Stimulated activated naive CD4-positive, alpha-beta T cell treated with Interleukin-2 at 50 U/mL for 16 hours (primary cell): ENCODE measurements around the gene DENND4B.
"Not testable (repeated sequence)": the region's sequence is repeated elsewhere in the genome, so short reads cannot be mapped to it uniquely, and the experiment has no call there.

Experiments used
- DNase-seq: peaks from one replicate; lab custom pipeline; 2025; lab: John Stamatoyannopoulos, UW

DENND4B gene, protein sequence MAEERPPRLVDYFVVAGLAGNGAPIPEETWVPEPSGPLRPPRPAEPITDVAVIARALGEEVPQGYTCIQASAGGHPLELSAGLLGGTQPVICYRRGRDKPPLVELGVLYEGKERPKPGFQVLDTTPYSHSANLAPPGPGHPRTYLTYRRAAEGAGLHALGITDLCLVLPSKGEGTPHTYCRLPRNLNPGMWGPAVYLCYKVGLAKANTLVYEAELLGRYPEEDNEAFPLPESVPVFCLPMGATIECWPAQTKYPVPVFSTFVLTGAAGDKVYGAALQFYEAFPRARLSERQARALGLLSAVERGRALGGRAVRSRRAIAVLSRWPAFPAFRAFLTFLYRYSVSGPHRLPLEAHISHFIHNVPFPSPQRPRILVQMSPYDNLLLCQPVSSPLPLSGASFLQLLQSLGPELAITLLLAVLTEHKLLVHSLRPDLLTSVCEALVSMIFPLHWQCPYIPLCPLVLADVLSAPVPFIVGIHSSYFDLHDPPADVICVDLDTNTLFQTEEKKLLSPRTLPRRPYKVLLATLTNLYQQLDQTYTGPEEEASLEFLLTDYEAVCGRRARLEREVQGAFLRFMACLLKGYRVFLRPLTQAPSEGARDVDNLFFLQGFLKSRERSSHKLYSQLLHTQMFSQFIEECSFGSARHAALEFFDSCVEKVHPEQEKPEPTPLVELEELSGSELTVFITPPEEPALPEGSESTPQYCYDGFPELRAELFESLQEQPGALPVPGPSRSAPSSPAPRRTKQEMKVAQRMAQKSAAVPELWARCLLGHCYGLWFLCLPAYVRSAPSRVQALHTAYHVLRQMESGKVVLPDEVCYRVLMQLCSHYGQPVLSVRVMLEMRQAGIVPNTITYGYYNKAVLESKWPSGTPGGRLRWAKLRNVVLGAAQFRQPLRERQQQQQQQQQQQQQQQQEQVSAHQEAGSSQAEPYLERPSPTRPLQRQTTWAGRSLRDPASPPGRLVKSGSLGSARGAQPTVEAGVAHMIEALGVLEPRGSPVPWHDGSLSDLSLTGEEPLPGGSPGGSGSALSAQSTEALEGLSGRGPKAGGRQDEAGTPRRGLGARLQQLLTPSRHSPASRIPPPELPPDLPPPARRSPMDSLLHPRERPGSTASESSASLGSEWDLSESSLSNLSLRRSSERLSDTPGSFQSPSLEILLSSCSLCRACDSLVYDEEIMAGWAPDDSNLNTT (N-terminal part only)

GRCh38 chr1:153946622-153947241 lies at the start of gene DENND4B:
Gene DENND4B (minus strand): TSS chr1:153946718. CDS start chr1:153944374, 2,344 bp downstream.
- peak; percentile 70 for DNase-seq

DNA sequence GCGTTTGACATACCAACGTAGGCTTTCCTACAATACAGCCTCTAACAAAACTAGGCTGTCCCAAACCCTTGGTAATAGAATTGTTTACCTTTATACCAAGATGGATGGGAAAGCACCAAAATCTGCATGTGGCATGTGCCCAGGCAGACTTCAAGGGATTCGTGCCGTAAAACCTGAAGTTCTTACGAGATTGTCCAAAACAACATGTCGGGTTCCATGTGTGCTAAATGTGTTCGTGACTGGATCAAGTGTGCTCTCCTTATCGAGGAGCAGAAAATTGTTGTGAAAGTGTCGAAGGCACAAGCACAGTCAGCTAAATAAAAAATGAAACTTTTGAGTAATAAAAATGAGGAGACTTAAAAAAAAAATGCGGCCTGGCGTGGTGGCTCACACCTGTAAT lies 49.1 kb upstream of the DENND4B start:
- no peak for DNase-seq

DNA sequence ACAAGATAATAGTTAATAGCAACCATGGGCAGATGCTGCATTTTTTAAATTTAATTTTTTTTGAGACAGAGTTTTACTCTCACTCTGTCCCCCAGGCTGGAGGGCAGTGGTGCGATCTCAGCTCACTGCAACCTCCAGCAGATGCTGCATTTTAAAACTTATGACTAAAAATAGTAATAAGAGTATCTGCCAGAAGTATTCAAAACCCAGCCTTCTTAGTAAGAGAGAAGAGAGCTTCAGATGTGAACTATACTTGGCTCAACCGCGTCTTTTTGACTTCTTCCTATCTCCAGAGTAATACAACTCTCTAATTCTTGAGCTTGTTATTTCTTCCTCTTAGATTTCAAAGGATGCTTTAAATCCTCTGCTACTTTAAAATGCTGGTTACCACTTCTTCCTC lies 48.7 kb upstream of the DENND4B start:
- no peak for DNase-seq

GRCh38 chr1:153991806-153992205 lies 45.3 kb upstream of the DENND4B start:
- DNase-seq, result no peak

GRCh38 chr1:153991151-153991630 lies 44.7 kb upstream of the DENND4B start:
- DNase-seq, result no peak

DNA sequence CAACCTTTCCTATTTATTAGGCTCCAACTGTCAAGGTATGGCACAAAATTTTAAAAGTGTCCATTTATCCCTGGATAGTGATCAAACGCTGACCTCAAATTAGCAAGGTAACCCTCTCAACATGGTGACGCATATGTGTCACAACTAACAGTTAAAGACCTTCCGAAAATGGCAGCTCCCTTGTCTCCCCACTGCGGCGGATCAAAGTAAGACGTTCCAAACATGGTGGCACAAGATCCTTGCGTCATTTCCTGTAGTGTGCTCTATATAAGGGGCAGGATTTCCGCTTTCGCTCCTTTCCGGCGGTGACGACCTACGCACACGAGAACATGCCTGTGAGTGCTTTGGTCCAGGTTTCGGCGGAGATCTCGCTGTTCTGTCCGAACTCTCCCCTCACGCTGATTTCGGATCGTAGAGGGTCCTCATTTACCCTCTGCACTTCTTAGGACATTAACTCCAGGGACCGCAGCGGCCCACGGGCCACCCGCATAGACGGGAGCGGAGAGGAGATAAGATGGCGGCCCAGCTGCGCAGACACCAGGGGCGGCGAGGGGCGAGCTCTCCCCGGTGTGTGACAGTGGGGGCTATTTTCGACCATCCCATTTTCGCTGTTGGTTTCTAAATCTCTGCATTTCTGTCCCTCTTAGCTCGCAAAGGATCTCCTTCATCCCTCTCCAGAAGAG lies 44.1 kb upstream of the DENND4B start, which contains the start of gene RPS27:
TSS of gene RPS27 (plus strand) at position 295 of the 683 bp plus-strand sequence. CDS start at position 330, 35 bp downstream.
- DNase-seq, result peak; percentile 86

- DNase-seq, result no peak
These were observed 41.1 kb upstream of the DENND4B start for GRCh38 chr1:153987621-153988020.

DNA sequence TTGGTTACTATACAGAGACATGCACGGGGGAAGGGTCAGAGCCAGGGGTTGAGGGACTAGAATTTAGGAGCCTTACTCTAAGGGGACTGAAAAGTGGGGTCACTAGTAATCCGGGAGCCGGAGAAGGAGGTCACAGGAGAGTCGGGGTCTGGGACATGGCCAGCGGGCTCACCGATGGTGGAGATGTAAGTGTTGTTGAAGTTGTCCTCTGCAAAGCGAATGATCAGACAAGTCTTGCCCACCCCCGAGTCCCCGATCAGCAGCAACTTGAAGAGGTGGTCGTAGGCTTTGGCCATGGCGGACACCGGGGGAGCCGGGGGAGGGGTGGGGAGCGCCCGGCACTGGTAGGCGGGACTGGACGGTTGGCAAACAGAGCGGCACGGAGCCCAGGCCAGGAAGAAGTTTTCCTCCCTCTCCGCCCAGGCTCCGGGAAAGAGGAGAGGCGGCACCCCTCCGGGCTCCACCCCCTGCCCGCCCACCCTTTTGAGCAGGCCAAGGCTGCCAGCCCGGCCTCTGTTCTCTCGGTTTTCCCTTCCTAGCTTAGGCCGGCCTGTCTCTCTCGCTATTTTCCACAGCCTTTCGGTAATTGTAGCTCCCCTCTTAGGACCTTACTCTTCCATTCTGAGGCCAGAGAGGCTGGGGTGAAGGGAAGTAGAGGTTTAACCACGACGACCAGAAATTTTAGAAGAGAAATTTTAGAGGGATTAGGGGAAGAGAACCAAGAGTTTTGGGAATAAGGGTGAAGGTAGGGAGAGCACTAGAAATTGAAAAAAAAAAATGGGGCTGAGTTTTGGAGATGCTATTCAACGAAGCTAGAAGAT lies 39.6 kb upstream of the DENND4B start, which contains the start of gene RAB13:
TSS of gene RAB13 (minus strand) at position 399 of the 821 bp plus-strand sequence. CDS start at position 296, 103 bp downstream.
- DNase-seq, result no peak

GRCh38 chr1:153985341-153985912 lies 38.9 kb upstream of the DENND4B start:
- DNase-seq, result peak; percentile 17

- DNase-seq, result no peak
These were observed 37.8 kb upstream of the DENND4B start for GRCh38 chr1:153984123-153984894.

GRCh38 chr1:153981735-153982134 lies 35.2 kb upstream of the DENND4B start:
- DNase-seq, result not testable (repeated sequence)

DNA sequence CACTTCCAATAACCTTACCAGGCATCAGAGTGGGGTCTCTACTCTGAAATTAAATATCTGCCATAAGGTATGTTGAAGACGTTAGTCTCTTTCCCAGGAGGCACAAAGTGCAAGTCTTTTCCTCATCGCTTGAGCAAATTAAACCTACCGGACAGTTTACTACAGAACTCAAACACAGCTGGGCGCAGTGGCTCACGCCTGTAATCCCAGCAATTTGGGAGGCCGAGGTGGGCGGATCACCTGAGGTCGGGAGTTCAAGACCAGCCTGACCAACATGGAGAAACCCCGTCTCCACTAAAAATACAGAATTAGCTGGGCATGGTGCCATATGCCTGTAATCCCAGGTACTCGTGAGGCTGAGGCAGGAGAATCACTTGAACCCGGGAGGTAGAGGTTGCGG lies 32.6 kb upstream of the DENND4B start:
- not testable (repeated sequence) for DNase-seq

GRCh38 chr1:153978274-153978909 lies 31.9 kb upstream of the DENND4B start:
- no peak for DNase-seq

GRCh38 chr1:153977250-153978240 lies 31.0 kb upstream of the DENND4B start, which contains the start of gene JTB:
Gene JTB (minus strand): TSS chr1:153977674. CDS start chr1:153977252, 422 bp downstream.
- DNase-seq, result peak; percentile 89

DNA sequence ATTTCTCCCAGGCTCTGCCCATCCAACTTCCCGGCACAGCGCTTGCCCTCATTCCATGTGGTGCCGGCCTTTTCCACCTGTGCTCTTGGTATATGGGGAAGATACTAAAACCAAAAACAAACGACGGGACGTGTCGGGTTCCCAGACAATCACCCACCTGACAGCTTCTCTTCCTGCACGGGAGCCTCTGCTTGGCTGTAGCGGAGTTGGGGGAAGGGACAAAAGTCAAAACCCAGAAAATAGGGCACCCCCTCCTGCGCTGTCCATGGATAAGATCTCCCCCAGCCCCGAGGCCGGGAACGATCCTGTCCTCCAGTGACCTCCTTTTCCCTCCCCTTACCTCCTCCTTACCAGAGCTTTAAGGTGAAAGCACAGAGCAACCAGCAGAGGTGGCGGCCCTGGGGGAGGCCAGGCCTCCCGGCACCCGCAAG lies 30.3 kb upstream of the DENND4B start:
- DNase-seq, result no peak

DNA sequence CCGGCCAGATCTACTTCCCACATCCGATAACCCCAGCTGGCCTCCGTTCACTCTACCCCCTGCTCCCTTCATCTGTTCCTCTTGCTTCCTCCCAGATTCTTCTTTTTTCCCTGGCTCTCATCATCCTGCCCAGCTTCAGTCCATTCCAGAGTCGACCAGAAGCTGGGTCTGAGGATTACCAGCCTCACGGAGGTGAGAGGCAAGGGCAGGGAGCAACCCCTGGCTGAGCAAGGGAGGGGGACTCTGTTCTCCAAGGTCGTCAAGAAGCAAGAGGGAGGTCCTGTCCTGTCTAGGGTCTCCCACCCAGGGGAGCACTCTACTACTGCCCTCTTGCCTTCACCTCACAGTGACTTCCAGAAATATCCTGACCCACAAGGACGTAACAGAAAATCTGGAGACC lies 27.0 kb upstream of the DENND4B start:
- DNase-seq, result no peak

DNA sequence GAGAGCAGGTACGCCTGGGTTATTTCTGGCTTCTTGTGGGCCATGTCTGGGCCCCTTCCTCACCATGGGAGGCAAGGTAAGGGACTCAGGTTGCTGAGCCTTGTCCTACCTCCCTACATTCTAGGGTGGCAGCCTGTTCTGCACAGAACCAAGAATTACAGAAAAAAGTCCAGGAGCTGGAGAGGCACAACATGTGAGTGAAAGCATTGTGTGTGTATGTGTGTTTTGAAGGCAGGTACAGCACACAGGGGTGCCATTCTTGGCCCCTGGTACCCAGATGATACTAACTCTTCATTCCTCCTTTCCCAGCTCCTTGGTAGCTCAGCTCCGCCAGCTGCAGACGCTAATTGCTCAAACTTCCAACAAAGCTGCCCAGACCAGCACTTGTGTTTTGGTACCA lies 26.6 kb upstream of the DENND4B start:
- no peak for DNase-seq
